WERI-Rb-1 (cell line): ENCODE measurements around the gene KMT5C.

Experiments
- DNase-seq: peaks from one replicate; pipeline ENCODE4 v3.0.0-alpha.2; 2020
- H3K27ac ChIP-seq: fragments of 250-450 bp; sonication (Bioruptor Pico); 2 replicates; pipeline ENCODE4 v1.5.1; 2020; ENCODE audit warnings: mild to moderate bottlenecking, moderate library complexity
- H3K27me3 ChIP-seq: fragments of 250-450 bp; sonication (Bioruptor Pico); 2 replicates; pipeline ENCODE4 v1.5.1; 2021; ENCODE audit warnings: mild to moderate bottlenecking, low read depth, moderate library complexity; ENCODE audit not compliant: insufficient read depth, severe bottlenecking
- H3K36me3 ChIP-seq: fragments of 250-450 bp; sonication (Bioruptor Pico); 2 replicates; pipeline ENCODE4 v1.5.1; 2020; ENCODE audit warnings: mild to moderate bottlenecking, moderate library complexity
- H3K4me3 ChIP-seq: 2 replicates; pipeline ENCODE4 v1.5.1; 2011; ENCODE audit warnings: low read depth, mild to moderate bottlenecking, control low read depth, low read length
- H3K9me3 ChIP-seq: fragments of 250-450 bp; sonication (Bioruptor Pico); 2 replicates; pipeline ENCODE4 v1.5.1; 2021; ENCODE audit warnings: mild to moderate bottlenecking, moderate library complexity; ENCODE audit not compliant: severe bottlenecking
- CTCF ChIP-seq: IDR thresholded peaks from 2 replicates; pipeline ENCODE4 v1.5.1; 2011; ENCODE audit warnings: low read depth, mild to moderate bottlenecking, control low read depth, inconsistent platforms, low read length

The KMT5C gene

GRCh38 chr19:55383279-55384130 is 43.8 kb downstream of the KMT5C start:
- Histone ChIP-seq H3K36me3 (peaks cover 24% of the 10 kb centered on the region), H3K9me3 (no peaks in the 10 kb centered on the region), H3K27ac (peak overlapping the region; percentile 79), H3K27me3 (no peaks in the 10 kb centered on the region), H3K4me3 (peak overlapping the region; percentile 37)
- no peak for TF ChIP-seq CTCF
- peak; percentile 61 for DNase-seq

- Histone ChIP-seq H3K36me3 (peaks cover 32% of the 10 kb centered on the region), H3K27me3 (no peaks in the 10 kb centered on the region), H3K4me3 (peak within 1 kb of the TSS; percentile 85), H3K27ac (peak within 1 kb of the TSS; percentile 79), H3K9me3 (no peaks in the 10 kb centered on the region)
- no peak for DNase-seq
- no peak for TF ChIP-seq CTCF
Measured at GRCh38 chr19:55384131-55384919, 44.6 kb downstream of the KMT5C start, which contains the start of gene TMEM238. TMEM238 (minus strand) TSS chr19:55384292; CDS start chr19:55384259, 33 bp downstream.

- Histone ChIP-seq H3K27me3 (no peaks in the 10 kb centered on the region), H3K36me3 (peaks cover 40% of the 10 kb centered on the region), H3K9me3 (no peaks in the 10 kb centered on the region), H3K4me3 (peak overlapping the region; percentile 85), H3K27ac (peak overlapping the region; percentile 79)
- TF ChIP-seq CTCF, result no peak
- DNase-seq, result peak; percentile 98
Measured at GRCh38 chr19:55384920-55385723, 45.4 kb downstream of the KMT5C start.

- Histone ChIP-seq H3K27ac (peak within 1 kb of the TSS; percentile 79), H3K27me3 (no peaks in the 10 kb centered on the region), H3K4me3 (peak within 1 kb of the TSS; percentile 85), H3K9me3 (no peaks in the 10 kb centered on the region), H3K36me3 (peaks cover 46% of the 10 kb centered on the region)
- peak; percentile 97 for DNase-seq
- no peak for TF ChIP-seq CTCF
Measured at GRCh38 chr19:55385724-55386492, 46.2 kb downstream of the KMT5C start, which contains the start of gene RPL28. RPL28 (plus strand) TSS chr19:55385932; CDS start chr19:55386358, 426 bp downstream.

DNA sequence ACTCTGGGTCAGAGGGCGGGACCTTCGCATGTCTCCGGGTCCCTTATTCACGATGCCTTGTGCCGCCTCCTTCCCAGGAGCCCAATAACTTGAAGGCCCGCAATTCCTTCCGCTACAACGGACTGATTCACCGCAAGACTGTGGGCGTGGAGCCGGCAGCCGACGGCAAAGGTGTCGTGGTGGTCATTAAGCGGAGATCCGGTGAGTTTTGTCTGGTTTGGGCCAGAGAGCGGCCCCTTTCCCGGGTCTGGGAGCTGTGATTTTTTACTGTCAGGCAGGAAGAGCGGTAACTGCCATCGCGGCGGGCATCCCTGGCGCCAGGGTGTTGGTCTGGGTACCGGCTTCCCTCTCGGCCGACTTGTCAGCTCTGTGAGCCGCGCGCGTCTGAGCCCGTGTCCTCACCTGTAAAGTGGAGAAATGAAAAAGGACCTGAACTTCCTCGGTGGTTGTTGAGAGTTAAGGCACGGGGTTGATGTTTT is 46.9 kb downstream of the KMT5C start:
- no peak for TF ChIP-seq CTCF
- Histone ChIP-seq H3K27me3 (no peaks in the 10 kb centered on the region), H3K4me3 (peak overlapping the region; percentile 85), H3K9me3 (no peaks in the 10 kb centered on the region), H3K27ac (peak overlapping the region; percentile 79), H3K36me3 (peaks cover 52% of the 10 kb centered on the region)
- no peak for DNase-seq
